Measurements from ENCODE around the gene CDC37. TPM values are rescaled to one million over a fixed set of nuclear protein-coding genes. Genes with fewer than 3 reads are reported as not detected.
"Not testable (repeated sequence)": the region's sequence is repeated elsewhere in the genome, so short reads cannot be mapped to it uniquely, and the experiment has no call there.

The CDC37 gene
- total RNA-seq, 1 donor from 2014 or later, result 173 TPM

GRCh38 chr19:10395917-10396316 is 7.4 kb downstream of the CDC37 start:
- no peak for DNase-seq (ENCODE audit: low spot score)

- no peak for DNase-seq (ENCODE audit: low spot score)
Measured at GRCh38 chr19:10395436-10395835, 7.9 kb downstream of the CDC37 start.

- no peak for DNase-seq (ENCODE audit: low spot score)
Measured at GRCh38 chr19:10395003-10395402, 8.3 kb downstream of the CDC37 start.

- no peak for DNase-seq (ENCODE audit: low spot score)
Measured at GRCh38 chr19:10393137-10393536, 10.2 kb downstream of the CDC37 start.

GRCh38 chr19:10392120-10392519 is 11.2 kb downstream of the CDC37 start:
- no peak for DNase-seq (ENCODE audit: low spot score)

- no peak for DNase-seq (ENCODE audit: low spot score)
Measured at GRCh38 chr19:10390652-10391286, 12.6 kb downstream of the CDC37 start.

- no peak for DNase-seq (ENCODE audit: low spot score)
Measured at GRCh38 chr19:10389863-10390262, 13.5 kb downstream of the CDC37 start.

- DNase-seq (ENCODE audit: low spot score), result no peak
Measured at GRCh38 chr19:10388957-10389356, 14.4 kb downstream of the CDC37 start.

- DNase-seq (ENCODE audit: low spot score), result no peak
Measured at GRCh38 chr19:10384580-10384979, 18.8 kb downstream of the CDC37 start.

- not testable (repeated sequence) for DNase-seq (ENCODE audit: low spot score)
Measured at GRCh38 chr19:10383223-10383499, 20.2 kb downstream of the CDC37 start.

GRCh38 chr19:10380313-10381102 is 22.8 kb downstream of the CDC37 start, which contains the start of gene TYK2:
TYK2 (minus strand) TSS chr19:10380572; CDS start chr19:10378406, 2,166 bp downstream.
- DNase-seq (ENCODE audit: low spot score), result peak; percentile 98

GRCh38 chr19:10379880-10380312 is 23.4 kb downstream of the CDC37 start:
- no peak for DNase-seq (ENCODE audit: low spot score)

GRCh38 chr19:10378124-10378523 is 25.2 kb downstream of the CDC37 start:
- DNase-seq (ENCODE audit: low spot score), result no peak

GRCh38 chr19:10377140-10377640 is 26.2 kb downstream of the CDC37 start:
- not testable (repeated sequence) for DNase-seq (ENCODE audit: low spot score)

GRCh38 chr19:10374931-10375330 is 28.4 kb downstream of the CDC37 start:
- DNase-seq (ENCODE audit: low spot score), result no peak

- DNase-seq (ENCODE audit: low spot score), result no peak
Measured at GRCh38 chr19:10372690-10373089, 30.7 kb downstream of the CDC37 start.

- no peak for DNase-seq (ENCODE audit: low spot score)
Measured at GRCh38 chr19:10368101-10368803, 35.1 kb downstream of the CDC37 start.

- DNase-seq (ENCODE audit: low spot score), result not testable (repeated sequence)
Measured at GRCh38 chr19:10366950-10367512, 36.3 kb downstream of the CDC37 start.

GRCh38 chr19:10365518-10365917 is 37.8 kb downstream of the CDC37 start:
- DNase-seq (ENCODE audit: low spot score), result no peak

GRCh38 chr19:10364644-10365043 is 38.7 kb downstream of the CDC37 start:
- DNase-seq (ENCODE audit: low spot score), result no peak

- no peak for DNase-seq (ENCODE audit: low spot score)
Measured at GRCh38 chr19:10363789-10364281, 39.5 kb downstream of the CDC37 start.
